HG02678 (cell line): ENCODE measurements around the gene SPTB.
A peak's percentile ranks its signal among the peaks of the same experiment; 100 is the strongest.
"Not testable (repeated sequence)": the region's sequence is repeated elsewhere in the genome, so short reads cannot be mapped to it uniquely, and the experiment has no call there.

Experiments
- ATAC-seq: cut with Tn5 transposase; IDR thresholded peaks from one replicate; pipeline ENCODE4 v1.9.1; 2021; ENCODE audit warnings: mild to moderate bottlenecking, moderate library complexity; ENCODE audit not compliant: unreplicated experiment

The SPTB gene

DNA sequence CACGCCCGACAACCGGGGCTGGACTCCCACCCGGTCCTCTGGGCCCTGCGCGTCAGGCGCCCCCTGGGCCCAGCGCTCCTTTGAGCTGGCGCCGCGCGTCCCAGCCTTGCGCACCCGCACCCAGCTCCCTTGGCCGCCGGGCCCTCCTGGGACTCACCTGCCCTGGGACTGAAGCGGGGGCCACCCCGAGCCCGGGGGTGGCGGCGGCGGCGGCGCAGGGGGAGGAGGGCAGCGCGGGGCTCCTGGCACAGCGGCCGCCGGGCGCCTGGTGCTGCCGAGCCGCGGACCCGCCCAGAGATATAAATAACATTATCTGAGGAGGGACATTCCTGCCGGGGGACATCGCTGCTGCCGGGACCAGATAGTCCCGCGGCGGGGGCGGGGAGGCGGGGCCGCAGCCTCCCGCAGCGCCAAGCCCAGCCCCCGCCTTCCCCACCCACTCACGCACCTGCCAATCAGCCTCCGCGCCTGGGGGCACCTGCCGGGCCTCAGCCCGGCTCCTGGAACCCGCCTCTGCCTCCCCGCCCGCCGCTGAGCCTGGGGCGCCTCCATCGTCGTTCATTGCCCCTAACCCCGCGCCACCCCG is at the start of gene SPTB:
SPTB (minus strand) TSS at position 273 of the 586 bp plus-strand sequence. CDS start 56,813 bp downstream, outside the sequence.
- peak; percentile 58 for ATAC-seq

DNA sequence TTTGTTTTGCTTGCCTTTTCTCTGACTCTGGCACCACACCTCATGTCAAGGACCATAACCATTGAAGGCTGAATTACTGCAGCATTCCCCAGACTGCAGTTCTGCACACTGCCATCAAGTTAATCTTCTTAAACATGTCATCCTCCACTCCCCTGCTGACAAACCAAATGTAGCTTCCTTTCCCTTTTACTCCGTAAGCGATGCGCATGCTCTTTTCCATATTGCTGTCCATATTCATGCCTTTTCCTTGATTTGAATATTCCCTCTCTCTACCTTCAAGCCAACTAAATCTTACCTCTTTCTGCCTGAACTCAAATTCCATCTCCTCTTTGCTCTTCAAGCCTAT is 49.3 kb upstream of the SPTB start:
- ATAC-seq, result no peak

DNA sequence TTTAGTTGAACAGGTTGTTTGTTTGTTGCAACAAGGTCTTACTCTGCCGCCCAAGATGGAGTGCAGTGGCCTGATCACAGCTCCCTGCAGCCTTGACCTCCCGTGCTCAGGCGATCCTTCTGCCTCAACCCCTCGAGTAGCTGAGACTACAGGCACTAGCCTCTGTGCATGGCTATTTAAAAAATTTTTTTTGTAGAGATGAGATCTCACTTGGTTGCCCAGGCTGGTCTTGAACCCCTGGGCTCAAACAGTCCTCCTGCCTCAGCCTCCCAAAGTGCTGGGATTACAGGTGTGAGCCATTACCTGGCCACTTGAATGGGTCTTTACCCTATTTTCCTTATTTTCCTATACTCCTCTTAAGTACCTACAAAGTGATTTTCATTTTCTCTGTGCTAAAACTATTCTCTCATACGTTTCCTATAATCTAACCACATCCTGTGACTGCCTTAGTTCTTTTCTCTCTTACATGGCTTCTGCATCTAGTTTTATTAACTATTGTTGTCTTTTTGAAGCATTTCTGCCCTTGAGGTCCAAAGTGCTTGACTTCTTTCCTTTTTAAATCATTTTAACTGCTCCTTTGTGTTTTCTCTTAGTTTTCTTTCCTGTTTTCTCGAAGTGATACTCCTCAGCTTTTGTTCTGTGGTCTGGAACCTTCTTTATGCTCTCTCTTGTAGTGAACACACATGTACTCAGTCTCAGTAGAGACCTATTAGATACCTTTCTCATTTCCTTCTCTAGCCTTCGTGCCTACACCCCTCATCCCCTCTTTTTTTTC is 48.7 kb upstream of the SPTB start:
- peak; percentile 75 for ATAC-seq

DNA sequence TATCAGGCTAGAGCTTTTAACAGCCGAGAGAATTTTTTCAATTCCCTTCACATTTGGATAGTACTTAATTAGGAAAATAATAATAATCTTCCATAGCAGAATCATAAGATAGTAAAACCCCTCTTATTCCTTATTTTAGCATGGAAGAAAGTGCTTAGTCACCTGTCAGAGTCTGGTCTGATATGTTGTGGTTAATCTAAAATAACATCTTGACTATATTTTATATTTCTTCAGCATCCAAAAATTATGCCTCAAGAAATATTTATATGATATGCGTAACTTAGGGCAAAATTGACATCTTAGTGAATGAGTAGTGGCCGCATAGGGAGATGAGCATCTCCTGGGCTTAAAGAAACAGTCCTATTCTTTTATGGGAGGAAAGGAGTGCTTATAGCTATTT is 47.3 kb upstream of the SPTB start:
- no peak for ATAC-seq

DNA sequence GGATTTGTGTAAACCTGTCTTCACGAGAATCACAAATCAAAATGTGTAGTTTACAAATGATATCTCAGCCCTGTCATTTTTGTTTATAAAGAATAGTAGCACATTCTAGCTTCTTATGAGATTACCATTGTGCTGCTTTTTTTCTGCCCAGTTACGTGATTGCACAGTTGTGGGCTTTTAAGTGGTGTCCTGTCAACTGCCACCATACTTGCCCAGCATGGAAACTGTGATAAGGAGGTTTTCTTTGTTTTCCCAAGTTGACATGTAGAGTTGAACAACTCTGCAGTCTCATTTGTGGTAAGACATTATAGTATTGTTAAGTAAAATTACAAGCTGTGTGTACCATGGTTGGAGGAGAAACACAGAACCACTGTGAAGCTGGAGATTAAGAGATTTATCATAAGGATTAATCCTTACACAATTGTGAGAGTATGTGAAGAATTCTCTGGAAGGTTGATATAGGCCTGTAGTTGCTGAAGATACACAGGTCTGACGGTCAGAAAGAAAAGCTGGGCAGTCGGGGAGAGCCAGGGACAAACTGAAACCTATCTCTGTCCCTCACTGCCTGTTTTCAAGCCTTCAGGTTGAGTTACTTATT is 46.8 kb upstream of the SPTB start:
- ATAC-seq, result no peak

DNA sequence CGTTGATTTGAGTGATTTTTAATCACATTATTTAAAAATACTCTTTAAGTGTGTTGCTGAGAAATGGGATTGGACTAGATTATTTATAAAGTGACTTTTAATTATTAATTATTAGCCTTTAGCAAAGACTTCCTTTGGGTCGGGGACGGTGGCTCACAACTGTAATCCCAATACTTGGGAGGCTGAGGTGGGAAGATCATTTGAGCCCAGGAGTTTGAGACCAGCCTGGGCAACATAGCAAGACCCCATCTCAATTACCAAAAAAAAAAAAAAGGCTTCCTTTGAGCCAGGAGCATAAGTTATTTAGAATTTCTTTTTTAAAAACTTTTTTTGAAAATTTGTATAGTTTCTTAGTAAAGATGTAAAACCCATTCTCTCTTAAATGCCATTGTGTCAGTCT is 43.3 kb upstream of the SPTB start:
- ATAC-seq, result no peak

DNA sequence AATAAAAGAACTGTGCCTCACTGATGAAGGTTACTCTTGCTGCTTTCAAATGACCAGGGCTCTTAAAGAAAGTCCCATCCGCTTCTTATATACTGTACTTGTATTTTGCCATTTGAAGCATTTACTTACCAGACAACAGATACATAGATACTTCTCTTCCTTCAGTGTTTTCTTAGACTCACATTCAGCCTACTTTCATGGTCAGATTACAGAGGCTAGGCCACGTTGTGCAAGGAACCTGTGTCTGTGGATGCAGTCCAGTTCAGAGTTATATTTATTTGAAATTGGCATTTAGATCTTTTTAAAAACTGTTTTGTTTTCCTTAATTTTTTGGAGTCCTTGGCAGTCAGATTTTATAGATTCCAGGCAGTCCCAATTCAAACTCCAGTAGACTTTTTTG is 40.8 kb upstream of the SPTB start:
- ATAC-seq, result no peak

DNA sequence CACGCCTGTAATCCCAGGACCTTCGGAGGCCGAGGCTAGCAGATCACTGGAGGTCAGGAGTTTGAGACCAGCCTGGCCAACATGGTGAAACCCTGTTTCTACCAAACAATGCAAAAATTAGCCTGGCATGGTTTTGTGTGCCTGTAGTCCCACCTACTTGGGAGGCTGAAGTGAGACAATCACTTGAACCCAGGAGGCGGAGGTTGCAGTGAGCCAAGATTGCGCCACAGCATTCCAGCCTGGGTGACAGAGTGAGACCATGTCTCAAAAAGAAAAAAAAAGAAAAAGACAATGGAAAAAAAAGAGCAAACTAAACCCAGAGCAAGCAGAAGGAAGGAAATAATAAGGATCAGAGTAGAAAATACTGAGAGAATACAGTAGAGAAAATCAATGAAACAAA is 39.9 kb upstream of the SPTB start:
- ATAC-seq, result no peak

DNA sequence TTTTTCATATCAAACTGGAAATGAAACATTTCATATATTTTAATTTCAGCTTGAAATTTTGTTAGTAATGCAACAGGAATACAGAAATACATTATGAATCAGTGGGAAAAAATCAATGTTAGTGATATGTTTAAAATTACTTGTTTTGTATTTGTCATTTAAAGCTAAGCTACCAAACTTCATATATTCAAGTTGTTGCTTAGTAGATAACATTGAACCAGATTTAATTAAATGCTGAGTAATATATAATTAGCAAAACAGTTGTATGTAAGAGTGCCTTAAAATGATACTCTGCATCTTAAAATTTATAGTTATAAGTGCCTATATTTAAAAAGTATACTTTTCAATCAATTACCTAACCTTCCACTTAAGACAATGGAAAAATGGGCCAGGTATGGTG is 39.5 kb upstream of the SPTB start:
- no peak for ATAC-seq

DNA sequence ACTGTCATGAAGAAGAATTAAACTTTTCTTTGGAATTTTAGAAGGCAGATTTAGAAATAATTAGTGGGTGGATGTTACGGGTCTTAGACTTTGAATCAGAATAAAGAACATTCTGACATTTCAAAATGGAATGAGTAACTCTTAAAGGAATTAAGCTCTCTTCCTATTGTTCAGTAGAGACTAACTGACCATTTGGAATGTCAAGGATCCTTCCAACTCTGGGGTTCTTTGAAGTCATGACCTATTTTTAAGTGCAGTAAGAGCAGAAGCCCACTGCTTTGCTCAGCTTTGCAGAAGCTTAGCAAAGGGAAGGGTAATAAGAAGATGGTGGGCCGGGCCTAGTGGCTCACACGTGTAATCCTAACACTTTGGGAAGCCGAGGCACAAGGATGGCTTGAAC is 38.5 kb upstream of the SPTB start:
- no peak for ATAC-seq

DNA sequence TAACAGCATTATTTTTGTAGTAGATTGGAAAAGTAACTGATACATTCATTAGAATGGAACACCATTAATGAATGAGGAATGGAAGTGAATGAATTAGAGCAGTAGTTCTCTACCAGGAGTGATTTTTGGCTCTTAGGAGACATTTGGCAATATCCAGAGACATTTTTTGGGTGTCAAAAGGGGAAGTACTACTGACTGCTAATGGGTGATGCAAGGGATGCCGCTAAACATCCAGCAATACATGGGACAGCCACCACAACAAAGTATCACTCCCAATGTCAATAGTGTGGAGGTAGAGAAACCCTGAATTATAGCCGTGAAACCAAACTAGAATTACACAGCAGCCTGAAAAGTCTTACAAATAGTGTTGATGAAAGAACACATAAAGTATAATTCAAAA is 36.1 kb upstream of the SPTB start:
- no peak for ATAC-seq

DNA sequence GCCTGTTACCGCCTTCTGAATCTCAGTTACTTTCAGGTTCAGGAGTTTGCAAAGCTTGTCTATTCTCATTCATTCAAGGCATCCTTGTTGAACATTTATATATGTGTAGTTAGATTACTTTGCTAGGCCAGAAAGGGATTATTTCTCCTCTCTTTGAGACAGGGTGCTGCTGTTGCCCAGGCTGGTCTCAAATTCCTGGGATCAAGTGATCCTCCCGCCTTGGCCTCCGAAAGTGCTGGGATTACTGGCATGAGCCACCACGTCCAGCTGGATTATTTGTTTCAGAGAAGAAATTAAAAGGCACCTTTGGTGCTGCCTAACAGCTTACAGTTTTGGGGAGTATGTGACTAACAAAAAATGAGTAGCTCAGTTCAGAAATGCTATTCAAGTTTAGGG is 35.3 kb upstream of the SPTB start:
- ATAC-seq, result no peak

DNA sequence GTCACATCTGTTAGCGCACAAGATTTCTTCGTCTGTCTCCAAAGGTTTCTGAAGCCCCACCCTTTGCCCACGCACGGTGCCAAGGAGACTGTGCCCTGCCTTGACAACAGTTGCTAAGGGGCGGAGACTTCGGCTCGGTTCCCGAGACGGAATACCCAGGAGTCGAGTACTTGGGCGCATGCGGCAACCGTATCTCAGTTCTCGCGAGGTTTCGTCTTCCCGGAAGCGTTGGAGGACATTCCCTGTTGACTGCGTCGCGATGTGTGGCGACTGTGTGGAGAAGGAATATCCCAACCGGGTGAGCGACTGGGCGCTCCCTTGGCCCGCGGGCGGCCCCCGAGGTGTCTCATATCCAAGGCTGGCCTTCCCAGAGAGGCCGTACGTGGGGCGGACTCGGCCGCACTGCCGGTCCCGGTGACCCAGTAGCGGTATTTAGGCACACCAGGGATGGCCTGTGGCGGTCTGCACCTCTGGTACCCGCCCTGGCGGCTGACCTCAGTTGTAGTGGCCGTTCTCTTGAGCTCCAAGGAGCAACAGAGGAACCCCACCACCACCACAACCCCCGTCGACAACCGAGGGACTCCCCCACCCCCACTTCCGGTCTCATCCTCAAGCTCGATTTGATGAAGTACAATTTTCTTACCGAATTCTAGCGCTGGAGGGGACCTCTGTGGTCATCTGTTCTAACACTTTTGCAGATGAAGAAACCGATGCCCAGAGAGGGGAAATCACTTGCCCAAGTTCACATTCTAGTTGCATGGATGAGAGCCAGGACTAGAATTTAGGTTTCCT is 34.7 kb upstream of the SPTB start, which contains the start of gene CHURC1:
CHURC1 (plus strand) TSS at position 219 of the 792 bp plus-strand sequence; CDS start at position 260, 41 bp downstream.
- ATAC-seq, result peak; percentile 97

DNA sequence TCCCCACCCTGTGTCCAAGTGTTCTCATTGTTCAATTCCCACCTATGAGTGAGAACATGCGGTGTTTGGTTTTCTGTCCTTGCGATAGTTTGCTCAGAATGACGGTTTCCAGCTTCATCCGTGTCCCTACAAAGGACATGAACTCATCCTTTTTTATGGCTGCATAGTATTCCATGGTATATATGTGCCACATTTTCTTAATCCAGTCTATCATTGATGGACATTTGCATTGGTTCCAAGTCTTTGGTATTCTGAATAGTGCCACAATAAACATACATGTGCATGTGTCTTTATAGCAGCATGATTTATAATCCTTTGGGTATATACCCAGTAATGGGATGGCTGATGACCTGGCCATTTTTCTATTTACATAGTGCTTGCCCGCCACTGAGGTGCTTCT is 33.8 kb upstream of the SPTB start:
- not testable (repeated sequence) for ATAC-seq

DNA sequence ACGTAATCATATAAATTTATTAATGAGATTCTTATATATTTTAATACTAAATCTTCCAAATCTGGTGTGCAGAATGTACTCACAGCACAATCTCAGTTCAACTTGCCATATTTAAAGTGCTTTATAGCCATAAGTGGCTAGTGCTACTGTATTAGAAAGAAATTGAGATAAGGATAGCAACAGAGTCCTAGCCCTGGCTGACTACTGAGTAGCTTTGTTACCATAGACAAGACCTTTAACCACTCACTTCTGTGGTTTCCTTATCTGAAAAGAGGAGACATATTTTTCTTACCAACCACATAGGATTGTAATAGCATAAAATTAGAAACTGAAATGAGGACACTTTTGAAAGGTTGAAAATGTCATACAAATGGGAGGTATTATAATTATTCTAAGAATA is 32.6 kb upstream of the SPTB start:
- ATAC-seq, result no peak

DNA sequence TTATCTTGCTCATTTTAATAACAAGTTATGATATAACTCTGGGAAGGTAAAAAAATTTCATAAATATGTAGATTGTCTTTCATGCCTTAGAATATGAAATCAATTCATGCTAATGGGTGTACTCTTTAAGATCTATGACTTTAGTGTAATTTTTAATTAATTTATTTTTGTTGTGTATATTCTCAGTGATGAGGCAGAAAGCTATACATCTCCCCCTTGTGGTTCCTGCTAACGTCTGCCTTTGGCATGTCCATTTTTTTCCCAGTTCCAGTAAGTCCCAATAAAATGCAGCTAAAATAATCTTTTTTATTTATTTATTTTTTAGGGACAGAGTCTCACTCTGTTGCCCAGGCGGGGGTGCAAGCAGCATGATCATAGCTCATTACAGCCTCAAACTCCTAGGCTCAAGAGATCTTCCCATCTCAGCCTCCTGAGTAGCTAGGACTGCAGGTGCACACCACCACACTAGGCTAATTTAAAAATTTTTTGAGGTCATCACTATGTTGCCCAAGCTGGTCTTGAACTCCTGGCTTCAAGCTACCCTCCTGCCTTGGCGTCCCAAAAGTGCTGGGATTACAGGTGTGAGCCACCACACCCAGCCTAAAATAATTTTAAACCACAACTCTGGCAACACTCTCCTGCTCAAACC is 31.3 kb upstream of the SPTB start:
- ATAC-seq, result no peak

DNA sequence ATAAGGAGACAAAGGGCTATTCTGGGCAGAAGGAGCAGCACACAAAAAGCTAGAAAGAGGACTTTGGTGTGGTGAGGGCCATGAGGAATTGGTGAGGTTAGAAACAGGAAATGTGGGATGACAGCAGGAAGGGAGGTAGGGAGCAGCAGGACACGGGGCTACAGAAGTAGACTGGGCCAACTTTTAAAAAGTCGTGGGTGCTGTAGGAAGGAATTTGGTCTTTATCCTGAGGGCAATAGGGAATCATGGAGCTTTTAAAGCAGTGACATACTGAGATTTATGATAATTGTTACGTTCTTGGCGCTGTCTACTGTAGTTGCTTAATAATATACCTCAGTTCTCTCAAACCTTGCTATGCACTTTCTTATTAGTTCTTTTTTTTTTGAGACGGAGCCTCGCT is 26.3 kb upstream of the SPTB start:
- ATAC-seq, result no peak

DNA sequence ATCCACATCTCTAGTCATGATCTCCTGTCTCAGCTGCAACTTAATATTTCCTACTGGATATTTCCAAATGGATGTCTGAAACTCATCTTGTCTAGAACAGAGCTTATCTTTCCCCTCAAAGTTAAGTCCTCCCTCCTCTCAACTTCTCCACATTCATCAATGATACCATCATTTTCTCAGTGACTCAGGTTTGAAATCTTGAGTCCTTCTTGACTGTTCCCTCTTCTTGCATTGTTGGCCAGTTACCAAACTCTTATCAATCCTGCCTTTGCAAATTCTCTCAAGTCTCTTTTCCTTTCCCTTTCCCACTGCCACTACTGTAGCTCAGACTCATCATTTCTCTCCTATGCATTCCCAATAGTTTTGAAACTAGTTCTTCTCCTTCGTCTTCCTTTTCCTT is 20.3 kb upstream of the SPTB start:
- no peak for ATAC-seq

DNA sequence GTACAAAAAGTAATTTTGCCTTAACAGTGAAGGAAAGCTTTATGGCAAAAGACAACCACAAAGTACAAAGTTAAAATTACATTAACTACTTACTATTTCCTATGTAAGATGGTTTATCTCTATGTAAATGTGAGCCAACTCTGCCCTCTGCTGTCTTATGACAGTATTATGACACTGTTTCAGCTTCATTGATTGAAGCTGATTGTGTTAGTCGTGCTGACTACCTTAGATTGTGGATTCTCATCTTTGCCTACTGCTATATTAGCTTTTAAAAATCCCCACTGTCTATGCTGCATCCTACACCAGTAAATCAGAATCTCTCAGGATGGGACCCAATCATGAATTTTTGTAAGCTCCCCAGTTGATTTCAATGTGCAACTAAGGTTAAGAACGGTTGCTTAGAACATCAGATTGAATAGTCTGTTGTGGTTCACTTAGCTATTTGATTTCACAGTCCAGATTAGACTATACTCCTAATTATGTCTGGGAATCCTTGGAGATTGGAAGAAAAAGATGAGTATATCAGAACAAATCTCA is 12.2 kb upstream of the SPTB start:
- peak; percentile 69 for ATAC-seq

DNA sequence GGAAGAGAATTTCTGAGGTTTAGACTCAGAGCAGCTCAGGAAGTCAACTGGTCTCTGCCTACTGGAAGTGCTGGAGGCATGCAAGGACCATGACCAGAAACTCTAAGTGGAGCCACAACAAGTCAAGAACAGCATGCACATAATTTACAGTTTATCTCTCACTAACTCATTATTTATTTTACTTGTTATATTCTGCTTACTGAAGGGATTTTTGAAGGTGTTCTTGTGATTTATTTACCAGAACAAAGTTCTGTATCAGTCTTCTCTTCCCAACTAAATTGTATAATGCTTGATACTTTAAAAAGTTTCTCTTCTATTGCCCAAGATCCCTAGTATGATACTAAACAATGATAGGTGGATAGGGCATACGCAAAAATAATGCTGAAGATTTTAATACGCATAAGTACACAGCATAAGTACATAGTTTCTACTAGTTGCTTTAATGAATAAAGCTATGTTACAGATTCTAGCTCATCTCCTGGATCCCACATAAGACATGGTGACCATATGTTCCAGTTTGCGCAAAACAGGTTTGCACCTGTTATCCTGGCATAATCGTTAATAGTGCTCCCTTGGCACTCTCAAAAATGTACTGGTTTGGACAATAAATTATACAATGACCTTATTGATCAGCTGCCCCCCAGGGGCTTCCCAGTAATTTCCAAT is 11.6 kb upstream of the SPTB start:
- ATAC-seq, result no peak
